ENCODE measurements around the gene ZNRF1. TPM values are rescaled to one million over a fixed set of nuclear protein-coding genes. Genes with fewer than 3 reads are reported as not detected.

ZNRF1 gene
- total RNA-seq, 4 donors from 2014 or later: 28.5 to 58.4 (median 40.4) TPM

GRCh38 chr16:74951681-74952080 is 47.1 kb upstream of the ZNRF1 start:
- no peak overlapping the region for H3K4me3 ChIP-seq
- H3K27ac ChIP-seq: no peak overlapping the region
- no peaks in the 10 kb centered on the region for H3K9me3 ChIP-seq
- 80 to 100% methylated on average over 1 to 4 of the region's 4 CpGs for WGBS, 2 donors (ENCODE audit: low coverage in 1 of 2)
- in situ Hi-C loops (cut with MboI; ENCODE audit: low pct_ligation_motif_present in 1 of 4, low pct_unique_long_range_greater_than_20kb in 1 of 4, low sequenced_read_pairs in 3 of 4) (no loop called here), intact Hi-C loops (cut with DNase I; ENCODE audit: low total_unique reads) (no loop called here)
- no peaks in the 10 kb centered on the region for H3K4me1 ChIP-seq
- H3K36me3 ChIP-seq: peaks cover 0 to 26% (median 7%) of the 10 kb centered on the region in 4 donors
- no peaks in the 10 kb centered on the region for H3K27me3 ChIP-seq
- no peak for TF ChIP-seq EP300 (IDR thresholded peaks at IDR 0.05; ENCODE audit: low read depth)
- TF ChIP-seq POLR2AphosphoS5 (IDR thresholded peaks at IDR 0.05): no peak
- TF ChIP-seq CTCF (IDR thresholded peaks at IDR 0.05): no peak
- TF ChIP-seq POLR2A (IDR thresholded peaks at IDR 0.05): no peak
- DNase-seq: no peak

- TF ChIP-seq EP300 (IDR thresholded peaks at IDR 0.05; ENCODE audit: low read depth) (no peak), POLR2AphosphoS5 (IDR thresholded peaks at IDR 0.05) (no peak), CTCF (IDR thresholded peaks at IDR 0.05) (no peak), POLR2A (IDR thresholded peaks at IDR 0.05) (no peak)
- in situ Hi-C loops (cut with MboI; ENCODE audit: low pct_ligation_motif_present in 1 of 4, low pct_unique_long_range_greater_than_20kb in 1 of 4, low sequenced_read_pairs in 3 of 4): no loop called here
- H3K36me3 ChIP-seq: peaks cover 0 to 15% (median 3%) of the 10 kb centered on the region in 4 donors
Measured at GRCh38 chr16:74954763-74955162, 44.1 kb upstream of the ZNRF1 start.

GRCh38 chr16:74973304-74973703 is 25.5 kb upstream of the ZNRF1 start:
- H3K27ac ChIP-seq: no peak overlapping the region
- TF ChIP-seq EP300 (IDR thresholded peaks at IDR 0.05; ENCODE audit: low read depth) (no peak), CTCF (IDR thresholded peaks at IDR 0.05) (no peak), POLR2AphosphoS5 (IDR thresholded peaks at IDR 0.05) (no peak), POLR2A (IDR thresholded peaks at IDR 0.05) (no peak)
- WGBS, 2 donors (ENCODE audit: low coverage in 1 of 2): 91 to 100% methylated on average over 3 to 10 of the region's 10 CpGs

More at GRCh38 chr16:74954763-74955162, 44.1 kb upstream of the ZNRF1 start:
- no peaks in the 10 kb centered on the region for H3K27me3 ChIP-seq
- no peak overlapping the region for H3K4me3 ChIP-seq
- DNase-seq: no peak
- H3K27ac ChIP-seq: no peak overlapping the region
- H3K4me1 ChIP-seq: no peaks in the 10 kb centered on the region
- H3K9me3 ChIP-seq: no peaks in the 10 kb centered on the region
- intact Hi-C loops (cut with DNase I; ENCODE audit: low total_unique reads): no loop called here
- WGBS, 2 donors (ENCODE audit: low coverage in 1 of 2): 89 to 97% methylated on average over 4 of the region's 4 CpGs

GRCh38 chr16:74975591-74975990 is 23.2 kb upstream of the ZNRF1 start:
- Histone ChIP-seq H3K27me3 (no peaks in the 10 kb centered on the region), H3K4me3 (no peak overlapping the region), H3K4me1 (no peaks in the 10 kb centered on the region), H3K36me3 (peaks cover 0 to 14% (median 3%) of the 10 kb centered on the region in 4 donors), H3K9me3 (no peaks in the 10 kb centered on the region), H3K27ac (no peak overlapping the region)
- DNase-seq: no peak
- no peak for TF ChIP-seq CTCF (IDR thresholded peaks at IDR 0.05)
- TF ChIP-seq EP300 (IDR thresholded peaks at IDR 0.05; ENCODE audit: low read depth): no peak
- TF ChIP-seq POLR2A (IDR thresholded peaks at IDR 0.05): no peak
- TF ChIP-seq POLR2AphosphoS5 (IDR thresholded peaks at IDR 0.05): no peak
- 84 to 88% methylated on average over 5 of the region's 5 CpGs for WGBS, 2 donors (ENCODE audit: low coverage in 1 of 2)
- intact Hi-C loops (cut with DNase I; ENCODE audit: low total_unique reads) (no loop called here), in situ Hi-C loops (cut with MboI; ENCODE audit: low pct_ligation_motif_present in 1 of 4, low pct_unique_long_range_greater_than_20kb in 1 of 4, low sequenced_read_pairs in 3 of 4) (loop anchor here in 1 of 4 donors (25.0 kb wide), 1 partner anchor 412 kb away; no protein-coding TSS in a partner anchor)

More at GRCh38 chr16:74973304-74973703, 25.5 kb upstream of the ZNRF1 start:
- Histone ChIP-seq H3K4me3 (no peak overlapping the region), H3K27me3 (no peaks in the 10 kb centered on the region), H3K9me3 (no peaks in the 10 kb centered on the region), H3K36me3 (peaks cover 0 to 14% (median 3%) of the 10 kb centered on the region in 4 donors), H3K4me1 (no peaks in the 10 kb centered on the region)
- DNase-seq: no peak
- intact Hi-C loops (cut with DNase I; ENCODE audit: low total_unique reads): no loop called here
- in situ Hi-C loops (cut with MboI; ENCODE audit: low pct_ligation_motif_present in 1 of 4, low pct_unique_long_range_greater_than_20kb in 1 of 4, low sequenced_read_pairs in 3 of 4): no loop called here
